OCI-LY7 (cell line): ENCODE results near the gene GPHA2. TPM values are rescaled to one million over a fixed set of nuclear protein-coding genes. Genes with fewer than 3 reads are reported as not detected.
A peak's percentile ranks its signal among the peaks of the same experiment; 100 is the strongest.

Experiments
- BruUV-seq: library from RNA; stranded (reverse); fragments of 400-500 nt; replicated peaks from 2 replicates; lab custom pipeline; 2021; lab: Mats Ljungman, UMichigan
- CTCF ChIA-PET: fragments of 300-600 bp; sonication (Branson Sonifier 250); formaldehyde crosslinking; loops from one replicate; lab custom pipeline; 2022; ENCODE audit warnings: antibody characterized with exemption; ENCODE audit not compliant: unreplicated experiment; lab: Charles Lee
- POLR2A ChIA-PET: fragments of 300-600 bp; sonication (Branson Sonifier 250); formaldehyde crosslinking; loops from one replicate; lab custom pipeline; 2022; ENCODE audit warnings: antibody characterized with exemption; lab: Charles Lee
- DNase-seq: peaks from one replicate; pipeline ENCODE4 v3.0.0-alpha.2; 2015; ENCODE audit warnings: low spot score
- H2AFZ ChIP-seq: fragments of 200-600 bp; sonication (generic), shearing (Covaris generic); 2 replicates; pipeline ENCODE4 v1.6.1; 2014; ENCODE audit warnings: mild to moderate bottlenecking, antibody characterized with exemption, low read length, moderate library complexity
- H3K27ac ChIP-seq: fragments of 200-600 bp; sonication (generic); 2 replicates; pipeline ENCODE4 v1.5.1; 2014; ENCODE audit warnings: mixed run types, low read depth, mild to moderate bottlenecking, moderate library complexity, low read length, inconsistent platforms; ENCODE audit not compliant: poor library complexity, severe bottlenecking
- H3K36me3 ChIP-seq: fragments of 200-600 bp; sonication (generic); 2 replicates; pipeline ENCODE4 v1.6.1; 2014; ENCODE audit warnings: mild to moderate bottlenecking, antibody characterized with exemption, low read length, moderate library complexity, mixed read lengths; ENCODE audit not compliant: insufficient read depth
- H3K4me1 ChIP-seq: fragments of 200-600 bp; sonication (generic); 2 replicates; pipeline ENCODE4 v1.5.1; 2014; ENCODE audit warnings: mild to moderate bottlenecking, low read length; ENCODE audit not compliant: insufficient read depth, poor library complexity, severe bottlenecking
- H3K4me2 ChIP-seq: fragments of 200-600 bp; sonication (generic); 2 replicates; pipeline ENCODE4 v1.6.1; 2014; ENCODE audit warnings: mild to moderate bottlenecking, low read length
- H3K4me3 ChIP-seq: fragments of 200-600 bp; sonication (generic); 2 replicates; pipeline ENCODE4 v1.5.1; 2014; ENCODE audit warnings: mild to moderate bottlenecking, low read depth, low read length; ENCODE audit not compliant: poor library complexity, severe bottlenecking
- H3K79me2 ChIP-seq: fragments of 200-600 bp; sonication (generic); 2 replicates; pipeline ENCODE4 v1.6.1; 2016; ENCODE audit warnings: low read depth, mild to moderate bottlenecking, low read length, moderate library complexity, mixed read lengths; ENCODE audit not compliant: insufficient read depth
- H3K9me2 ChIP-seq: fragments of 200-600 bp; sonication (generic); 2 replicates; pipeline ENCODE4 v1.6.1; 2016; ENCODE audit warnings: mild to moderate bottlenecking, low read length, mixed read lengths; ENCODE audit not compliant: insufficient read depth
- H3K9me3 ChIP-seq: fragments of 200-600 bp; sonication (generic); 2 replicates; pipeline ENCODE4 v1.6.1; 2014; ENCODE audit warnings: mild to moderate bottlenecking, mixed run types, low read length, mixed read lengths
- H4K20me1 ChIP-seq: fragments of 200-600 bp; sonication (generic); 2 replicates; pipeline ENCODE4 v1.6.1; 2014; ENCODE audit warnings: mild to moderate bottlenecking, antibody characterized with exemption, low read length, moderate library complexity, mixed read lengths; ENCODE audit not compliant: insufficient read depth
- CTCF ChIP-seq: fragments of 200-600 bp; sonication (generic); conservative IDR thresholded peaks from 2 replicates; pipeline ENCODE4 v1.5.1; 2014; ENCODE audit warnings: mild to moderate bottlenecking, antibody characterized with exemption, low read length, moderate library complexity, mixed read lengths
- EZH2phosphoT487 ChIP-seq: fragments of 200-600 bp; sonication (generic); IDR thresholded peaks from 2 replicates; pipeline ENCODE4 v1.6.1; 2018; ENCODE audit warnings: low read depth, borderline replicate concordance, mild to moderate bottlenecking, mixed run types, antibody characterized with exemption, low read length, moderate library complexity, mixed read lengths
- intact Hi-C: fragments of 100-400 bp; cut with micrococcal nuclease; formaldehyde crosslinking; loops from one replicate; pipeline ENCODE4 v1.10.0; 2022; ENCODE audit not compliant: unreplicated experiment
- microRNA-seq: library from miRNA; unstranded; fragments of <30 nt; microRNA quantifications from one replicate; pipeline ENCODE4 v1.2.0, GENCODE V29; 2022; ENCODE audit warnings: borderline replicate concordance
- small RNA-seq: library from RNA; depleted of rRNA; stranded (forward); fragments of <200 nt; gene quantifications from one replicate; pipeline ENCODE3, GENCODE V24; 2014
- total RNA-seq, 2 experiments: library from RNA; depleted of rRNA in 1 of 2; stranded (reverse); fragments of >200 nt in 1 of 2; shearing (Covaris generic) in 1 of 2; gene quantifications; 2 replicates each; pipeline ENCODE4 v1.2.3, GENCODE V29; 2014 to 2022

The GPHA2 gene
- total RNA-seq, 2 experiments from 2014 or later = not detected

GRCh38 chr11:64885367-64886286, 50.1 kb downstream of the GPHA2 start:
- CTCF ChIA-PET = interaction anchor here (2.4 kb wide), 1 partner anchor 37 kb away, joined by 9 read pairs; no protein-coding TSS in a partner anchor
- Histone ChIP-seq H3K4me2 (no peak overlapping the region), H4K20me1 (no peaks in the 10 kb centered on the region), H3K27ac (peak overlapping the region; percentile 2), H3K79me2 (no peaks in the 10 kb centered on the region), H3K36me3 (no peaks in the 10 kb centered on the region), H3K9me2 (no peaks in the 10 kb centered on the region), H3K9me3 (no peaks in the 10 kb centered on the region), H3K4me1 (peaks cover 63% of the 10 kb centered on the region), H2AFZ (peak overlapping the region; percentile 18; the same call in 1 of the 2 replicates), H3K4me3 (no peak overlapping the region)
- BruUV-seq = no TSS peak
- DNase-seq = no peak
- POLR2A ChIA-PET = interaction anchor here (0.9 to 1.0 kb wide), 3 partner anchors 17 to 38 kb away, joined by 3 to 4 read pairs (median 4); no protein-coding TSS in a partner anchor
- intact Hi-C loops = no loop called here
- no peak for TF ChIP-seq CTCF
- no peak for TF ChIP-seq EZH2phosphoT487

Small RNA genes within 50 kb of the gene (microRNA-seq; reads per million reads assigned to microRNA genes)
- gene MIR6749 (not detected), gene MIR6750 (6.1 reads per million)

Small RNA genes within 50 kb of the gene (small RNA-seq; reads per million reads assigned to genes)
- not detected for gene MIR6749
- gene MIR6750 = not detected

Other genes with a start within 250 kb of the GPHA2 start
- 2.2 and 2.4 TPM in 2 replicates for gene NRXN2, start 212.7 kb downstream of the GPHA2 start, total RNA-seq (2014; rRNA removed; shearing (Covaris generic))
- 1.6 and 3.3 TPM in 2 replicates for gene NRXN2, start 212.7 kb downstream of the GPHA2 start, total RNA-seq (2022)
- gene RASGRP2, start 191.8 kb downstream of the GPHA2 start, total RNA-seq (2014; rRNA removed; shearing (Covaris generic)) = 127 and 145 TPM in 2 replicates
- 195 and 205 TPM in 2 replicates for gene RASGRP2, start 191.8 kb downstream of the GPHA2 start, total RNA-seq (2022)
- 2.2 and 10.1 TPM in 2 replicates for gene PYGM, start 175.9 kb downstream of the GPHA2 start, total RNA-seq (2014; rRNA removed; shearing (Covaris generic))
- 2.2 and 2.4 TPM in 2 replicates for gene PYGM, start 175.9 kb downstream of the GPHA2 start, total RNA-seq (2022)
- 247 and 261 TPM in 2 replicates for gene SF1, start 157.4 kb downstream of the GPHA2 start, total RNA-seq (2014; rRNA removed; shearing (Covaris generic))
- 535 TPM in 2 replicates for gene SF1, start 157.4 kb downstream of the GPHA2 start, total RNA-seq (2022)
- gene MAP4K2, start 132.7 kb downstream of the GPHA2 start, total RNA-seq (2014; rRNA removed; shearing (Covaris generic)) = 109 and 115 TPM in 2 replicates
- 110 and 122 TPM in 2 replicates for gene MAP4K2, start 132.7 kb downstream of the GPHA2 start, total RNA-seq (2022)
- gene MEN1, start 125.3 kb downstream of the GPHA2 start, total RNA-seq (2014; rRNA removed; shearing (Covaris generic)) = 29.8 and 44.4 TPM in 2 replicates
- gene MEN1, start 125.3 kb downstream of the GPHA2 start, total RNA-seq (2022) = 71.6 and 72.4 TPM in 2 replicates
- 4.9 TPM in 2 replicates for gene CDC42BPG, start 91.2 kb downstream of the GPHA2 start, total RNA-seq (2014; rRNA removed; shearing (Covaris generic))
- gene CDC42BPG, start 91.2 kb downstream of the GPHA2 start, total RNA-seq (2022) = 3.5 and 5.1 TPM in 2 replicates
- gene EHD1, start 57.3 kb downstream of the GPHA2 start, total RNA-seq (2014; rRNA removed; shearing (Covaris generic)) = 101 and 107 TPM in 2 replicates
- gene EHD1, start 57.3 kb downstream of the GPHA2 start, total RNA-seq (2022) = 153 and 177 TPM in 2 replicates
- 18.1 and 29.0 TPM in 2 replicates for gene ATG2A, start 18.7 kb downstream of the GPHA2 start, total RNA-seq (2014; rRNA removed; shearing (Covaris generic))
- 28.2 and 28.7 TPM in 2 replicates for gene ATG2A, start 18.7 kb downstream of the GPHA2 start, total RNA-seq (2022)
- gene PPP2R5B, start 11.2 kb downstream of the GPHA2 start, total RNA-seq (2014; rRNA removed; shearing (Covaris generic)) = 8.6 and 8.8 TPM in 2 replicates
- 13.3 and 16.2 TPM in 2 replicates for gene PPP2R5B, start 11.2 kb downstream of the GPHA2 start, total RNA-seq (2022)
- gene MAJIN, start 36.2 kb upstream of the GPHA2 start, total RNA-seq (2014; rRNA removed; shearing (Covaris generic)) = not detected in 2 replicates
- gene MAJIN, start 36.2 kb upstream of the GPHA2 start, total RNA-seq (2022) = not detected in 2 replicates
- 0.33 and 0.79 TPM in 2 replicates for gene BATF2, start 61.1 kb upstream of the GPHA2 start, total RNA-seq (2014; rRNA removed; shearing (Covaris generic))
- gene BATF2, start 61.1 kb upstream of the GPHA2 start, total RNA-seq (2022) = 0.61 and 0.70 TPM in 2 replicates
- 113 and 130 TPM in 2 replicates for gene ARL2, start 78.3 kb upstream of the GPHA2 start, total RNA-seq (2014; rRNA removed; shearing (Covaris generic))
- gene ARL2, start 78.3 kb upstream of the GPHA2 start, total RNA-seq (2022) = 95.9 and 102 TPM in 2 replicates
- gene SNX15, start 91.5 kb upstream of the GPHA2 start, total RNA-seq (2014; rRNA removed; shearing (Covaris generic)) = 25.9 and 31.6 TPM in 2 replicates
- 28.3 and 33.6 TPM in 2 replicates for gene SNX15, start 91.5 kb upstream of the GPHA2 start, total RNA-seq (2022)
- gene SAC3D1, start 105.3 kb upstream of the GPHA2 start, total RNA-seq (2014; rRNA removed; shearing (Covaris generic)) = 23.3 and 28.2 TPM in 2 replicates
- 32.5 and 32.7 TPM in 2 replicates for gene SAC3D1, start 105.3 kb upstream of the GPHA2 start, total RNA-seq (2022)
- gene NAALADL1, start 122.7 kb upstream of the GPHA2 start, total RNA-seq (2014; rRNA removed; shearing (Covaris generic)) = 2.7 and 7.1 TPM in 2 replicates
- 3.9 and 4.6 TPM in 2 replicates for gene NAALADL1, start 122.7 kb upstream of the GPHA2 start, total RNA-seq (2022)
- gene CDCA5, start 148.1 kb upstream of the GPHA2 start, total RNA-seq (2014; rRNA removed; shearing (Covaris generic)) = 119 and 135 TPM in 2 replicates
- 151 and 153 TPM in 2 replicates for gene CDCA5, start 148.1 kb upstream of the GPHA2 start, total RNA-seq (2022)
- 39.5 and 43.9 TPM in 2 replicates for gene ZFPL1, start 148.3 kb upstream of the GPHA2 start, total RNA-seq (2014; rRNA removed; shearing (Covaris generic))
- 38.4 and 42.6 TPM in 2 replicates for gene ZFPL1, start 148.3 kb upstream of the GPHA2 start, total RNA-seq (2022)
- gene VPS51, start 160.3 kb upstream of the GPHA2 start, total RNA-seq (2014; rRNA removed; shearing (Covaris generic)) = 214 and 221 TPM in 2 replicates
- gene VPS51, start 160.3 kb upstream of the GPHA2 start, total RNA-seq (2022) = 119 and 146 TPM in 2 replicates
- 25.8 and 30.1 TPM in 2 replicates for gene TM7SF2, start 176.0 kb upstream of the GPHA2 start, total RNA-seq (2014; rRNA removed; shearing (Covaris generic))
- gene TM7SF2, start 176.0 kb upstream of the GPHA2 start, total RNA-seq (2022) = 46.7 and 54.1 TPM in 2 replicates
- 29.9 and 32.4 TPM in 2 replicates for gene ZNHIT2, start 181.8 kb upstream of the GPHA2 start, total RNA-seq (2014; rRNA removed; shearing (Covaris generic))
- gene ZNHIT2, start 181.8 kb upstream of the GPHA2 start, total RNA-seq (2022) = 10.7 and 11.5 TPM in 2 replicates
- gene FAU, start 186.2 kb upstream of the GPHA2 start, total RNA-seq (2014; rRNA removed; shearing (Covaris generic)) = 1,573 and 1,628 TPM in 2 replicates
- 1,401 and 1,406 TPM in 2 replicates for gene FAU, start 186.2 kb upstream of the GPHA2 start, total RNA-seq (2022)
- gene MRPL49, start 186.4 kb upstream of the GPHA2 start, total RNA-seq (2014; rRNA removed; shearing (Covaris generic)) = 81.6 and 83.2 TPM in 2 replicates
- gene MRPL49, start 186.4 kb upstream of the GPHA2 start, total RNA-seq (2022) = 65.2 and 67.2 TPM in 2 replicates
- gene SYVN1, start 198.6 kb upstream of the GPHA2 start, total RNA-seq (2014; rRNA removed; shearing (Covaris generic)) = 102 and 134 TPM in 2 replicates
- 310 and 320 TPM in 2 replicates for gene SYVN1, start 198.6 kb upstream of the GPHA2 start, total RNA-seq (2022)
- gene SPDYC, start 234.3 kb upstream of the GPHA2 start, total RNA-seq (2014; rRNA removed; shearing (Covaris generic)) = not detected in 2 replicates
- not detected in 2 replicates for gene SPDYC, start 234.3 kb upstream of the GPHA2 start, total RNA-seq (2022)
- gene CAPN1, start 246.0 kb upstream of the GPHA2 start, total RNA-seq (2014; rRNA removed; shearing (Covaris generic)) = 66.9 and 89.9 TPM in 2 replicates
- 111 and 118 TPM in 2 replicates for gene CAPN1, start 246.0 kb upstream of the GPHA2 start, total RNA-seq (2022)